PC-3 (cell line): Measurements from ENCODE around the gene ISOC1. TPM values are rescaled to one million over a fixed set of nuclear protein-coding genes. Genes with fewer than 3 reads are reported as not detected.
A peak's percentile ranks its signal among the peaks of the same experiment; 100 is the strongest.

Experiments used
- ATAC-seq: fragments of 200-7000 bp; cut with Tn5 transposase; 2 replicates; pipeline ENCODE4 v1.9.1; 2020; ENCODE audit warnings: mild to moderate bottlenecking, moderate library complexity
- BruUV-seq: library from RNA; stranded (reverse); fragments of 400-500 nt; replicated peaks from 2 replicates; lab custom pipeline; 2021; lab: Mats Ljungman, UMichigan
- CTCF ChIA-PET: fragments of 300-600 bp; sonication (Branson Sonifier 250); formaldehyde crosslinking; loops from one replicate; lab custom pipeline; 2022; ENCODE audit warnings: antibody characterized with exemption; lab: Charles Lee
- POLR2A ChIA-PET: fragments of 300-600 bp; sonication (Branson Sonifier 250); formaldehyde crosslinking; loops from one replicate; lab custom pipeline; 2022; ENCODE audit warnings: antibody characterized with exemption; ENCODE audit not compliant: unreplicated experiment; lab: Charles Lee
- DNase-seq: peaks from one replicate; pipeline ENCODE4 v3.0.0-alpha.2; 2015
- H2AFZ ChIP-seq: fragments of 300-600 bp; sonication (generic); 2 replicates; pipeline ENCODE4 v1.6.0; 2016; ENCODE audit warnings: antibody characterized with exemption, low read length
- H3F3A ChIP-seq: fragments of 300-600 bp; sonication (generic); one replicate; pipeline ENCODE4 v1.6.0; 2017; ENCODE audit warnings: antibody characterized with exemption, low read length, control low read depth, mild to moderate bottlenecking; ENCODE audit not compliant: unreplicated experiment
- H3K27ac ChIP-seq: fragments of 300-600 bp; sonication (generic); 2 replicates; pipeline ENCODE4 v1.5.1; 2016; ENCODE audit warnings: mild to moderate bottlenecking, low read length
- H3K27me3 ChIP-seq: fragments of 300-600 bp; sonication (generic); 2 replicates; pipeline ENCODE4 v1.6.1; 2016; ENCODE audit warnings: low read length, mixed read lengths
- H3K36me3 ChIP-seq: fragments of 300-600 bp; sonication (generic); 2 replicates; pipeline ENCODE4 v1.6.1; 2016; ENCODE audit warnings: low read depth, mixed run types, low read length, mixed read lengths
- H3K4me1 ChIP-seq: fragments of 300-600 bp; sonication (generic); 2 replicates; pipeline ENCODE4 v1.5.1; 2016; ENCODE audit warnings: low read length; ENCODE audit not compliant: insufficient read depth
- H3K4me2 ChIP-seq: fragments of 300-600 bp; sonication (generic); 2 replicates; pipeline ENCODE4 v1.6.0; 2016; ENCODE audit warnings: low read length
- H3K4me3 ChIP-seq: fragments of 300-600 bp; sonication (generic); 2 replicates; pipeline ENCODE4 v1.5.1; 2016; ENCODE audit warnings: mild to moderate bottlenecking, low read length, mixed read lengths
- H3K79me2 ChIP-seq: fragments of 300-600 bp; sonication (generic); 2 replicates; pipeline ENCODE4 v1.6.1; 2017; ENCODE audit warnings: low read length, mixed read lengths
- H3K9ac ChIP-seq: fragments of 300-600 bp; sonication (generic); 2 replicates; pipeline ENCODE4 v1.6.0; 2016; ENCODE audit warnings: mild to moderate bottlenecking, low read length
- H3K9me2 ChIP-seq: fragments of 300-600 bp; sonication (generic); replicated peaks from 2 replicates; pipeline ENCODE4 v1.6.1; 2016; ENCODE audit warnings: mixed run types, low read length, mixed read lengths
- H3K9me3 ChIP-seq: fragments of 300-600 bp; sonication (generic); 2 replicates; pipeline ENCODE4 v1.6.1; 2016; ENCODE audit warnings: low read length, mixed read lengths
- H4K20me1 ChIP-seq: fragments of 300-600 bp; sonication (generic); 2 replicates; pipeline ENCODE4 v1.6.1; 2016; ENCODE audit warnings: low read length, mixed read lengths
- CTCF ChIP-seq: fragments of 300-600 bp; sonication (generic); conservative IDR thresholded peaks from 2 replicates; pipeline ENCODE4 v1.5.1; 2017; ENCODE audit warnings: antibody characterized with exemption, low read depth, mild to moderate bottlenecking, low read length
- EZH2 ChIP-seq: fragments of 300-600 bp; sonication (generic); IDR thresholded peaks from one replicate; pipeline ENCODE4 v1.6.1; 2017; ENCODE audit warnings: antibody characterized with exemption, mild to moderate bottlenecking, low read length; ENCODE audit not compliant: unreplicated experiment
- EZH2phosphoT487 ChIP-seq: fragments of 300-600 bp; sonication (generic); IDR thresholded peaks from 2 replicates; pipeline ENCODE4 v1.6.1; 2018; ENCODE audit warnings: mild to moderate bottlenecking, antibody characterized with exemption, low read length, borderline replicate concordance
- intact Hi-C: fragments of 100-400 bp; cut with micrococcal nuclease; formaldehyde crosslinking; loops from 2 replicates; pipeline ENCODE4 v1.9.0; 2023
- total RNA-seq: library from RNA; depleted of rRNA; stranded (reverse); fragments of >200 nt; gene quantifications from 2 replicates; pipeline ENCODE4 v1.2.3, GENCODE V29; 2014

Gene ISOC1
- total RNA-seq, 1 experiment from 2014 or later: 27.3 TPM

DNA sequence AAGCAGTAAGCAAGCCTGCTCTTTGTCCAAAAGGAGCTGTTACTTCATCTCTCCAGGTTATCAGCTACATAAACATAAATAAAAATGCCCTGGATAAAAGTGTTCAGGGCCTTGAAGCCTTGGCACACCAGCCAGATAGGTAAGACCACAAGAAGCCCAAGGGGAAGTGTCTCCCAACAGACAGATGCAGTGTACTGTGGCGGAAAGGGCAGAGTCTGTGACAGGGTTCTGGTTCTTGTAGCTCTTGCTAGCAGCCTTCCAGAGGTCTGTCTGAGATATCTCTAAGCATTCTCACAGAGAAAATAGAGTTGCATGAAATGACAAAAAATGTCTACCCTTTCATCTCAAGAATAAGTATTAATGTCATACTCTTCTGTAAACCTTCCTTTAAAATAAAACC lies 30.1 kb downstream of the ISOC1 start:
- no peak overlapping the region for H3K9ac ChIP-seq
- no peaks in the 10 kb centered on the region for H3K79me2 ChIP-seq
- BruUV-seq: no TSS peak
- no peak overlapping the region for H3K27ac ChIP-seq
- POLR2A ChIA-PET: no interaction called here
- 0 out of 2 replicates have a peak, but pooled peaks cover 9% of the 10 kb centered on the region for H3K4me1 ChIP-seq
- DNase-seq (no peak), ATAC-seq (no peak)
- no peaks in the 10 kb centered on the region for H3K36me3 ChIP-seq
- CTCF ChIA-PET: no interaction called here
- no peaks in the 10 kb centered on the region for H3K27me3 ChIP-seq
- no peaks in the 10 kb centered on the region for H3K9me2 ChIP-seq
- H3K4me3 ChIP-seq: no peak overlapping the region
- H3K9me3 ChIP-seq: no peaks in the 10 kb centered on the region
- H2AFZ ChIP-seq: no peak overlapping the region
- H3F3A ChIP-seq: no peaks in the 10 kb centered on the region
- no peak overlapping the region for H3K4me2 ChIP-seq
- TF ChIP-seq EZH2phosphoT487: no peak
- no peaks in the 10 kb centered on the region for H4K20me1 ChIP-seq
- intact Hi-C loops: no loop called here

DNA sequence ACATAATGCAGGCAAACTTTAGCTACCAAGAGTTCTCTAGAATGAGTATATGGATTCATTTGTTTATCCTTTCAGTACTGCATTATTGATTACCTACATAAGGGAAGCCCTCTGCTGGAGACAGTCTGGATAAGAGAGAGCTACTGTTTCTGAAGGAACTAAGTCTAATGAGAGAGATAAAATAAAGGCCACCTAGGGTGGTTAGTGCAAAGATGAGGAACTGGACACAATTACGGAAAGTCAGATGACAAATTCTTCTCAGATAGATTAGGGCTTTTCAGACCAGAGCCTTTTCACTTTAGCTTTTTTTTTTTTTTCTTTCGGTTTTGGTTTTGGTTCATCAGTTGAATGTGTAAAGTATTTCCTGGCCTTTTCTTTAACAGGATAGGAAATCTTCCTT lies 31.3 kb downstream of the ISOC1 start:
- Histone ChIP-seq H3K4me2 (no peak overlapping the region), H3K79me2 (no peaks in the 10 kb centered on the region), H3K9me2 (no peaks in the 10 kb centered on the region), H3K9ac (no peak overlapping the region), H3K4me3 (no peak overlapping the region), H4K20me1 (no peaks in the 10 kb centered on the region), H3K9me3 (no peaks in the 10 kb centered on the region), H3K27ac (no peak overlapping the region), H3K36me3 (no peaks in the 10 kb centered on the region), H3K4me1 (0 out of 2 replicates have a peak, but pooled peaks cover 9% of the 10 kb centered on the region), H3K27me3 (no peaks in the 10 kb centered on the region), H3F3A (no peaks in the 10 kb centered on the region), H2AFZ (no peak overlapping the region)
- intact Hi-C loops: loop anchor here (1.0 to 2.0 kb wide), 2 partner anchors 221 to 913 kb away; no protein-coding TSS in a partner anchor
- CTCF ChIA-PET: no interaction called here
- POLR2A ChIA-PET: no interaction called here
- ATAC-seq: no peak
- no TSS peak for BruUV-seq
- DNase-seq: no peak
- TF ChIP-seq CTCF (peak; percentile 28; the same call in 1 of the 2 replicates), EZH2 (no peak)

- H3K9ac ChIP-seq: no peak overlapping the region
- no peaks in the 10 kb centered on the region for H3K36me3 ChIP-seq
- no TSS peak for BruUV-seq
- H3F3A ChIP-seq: no peaks in the 10 kb centered on the region
- DNase-seq (no peak), ATAC-seq (no peak)
- no peak for TF ChIP-seq EZH2phosphoT487
- no peak for TF ChIP-seq CTCF
- TF ChIP-seq EZH2: no peak
- H3K9me2 ChIP-seq: no peaks in the 10 kb centered on the region
- H3K4me3 ChIP-seq: no peak overlapping the region
- POLR2A ChIA-PET: no interaction called here
- H4K20me1 ChIP-seq: no peaks in the 10 kb centered on the region
- intact Hi-C loops: no loop called here
- no peaks in the 10 kb centered on the region for H3K4me1 ChIP-seq
- no peaks in the 10 kb centered on the region for H3K27me3 ChIP-seq
- H3K27ac ChIP-seq: no peak overlapping the region
- H3K9me3 ChIP-seq: no peaks in the 10 kb centered on the region
- no peak overlapping the region for H3K4me2 ChIP-seq
- CTCF ChIA-PET: no interaction called here
- H2AFZ ChIP-seq: no peak overlapping the region
- H3K79me2 ChIP-seq: no peaks in the 10 kb centered on the region
Measured at GRCh38 chr5:129133553-129133952, 39.0 kb downstream of the ISOC1 start.
